Measurements from ENCODE around the gene CAMK1D. TPM values are rescaled to one million over a fixed set of nuclear protein-coding genes. Genes with fewer than 3 reads are reported as not detected.

Gene CAMK1D
- polyA plus RNA-seq, 2 of the 4 experiments (the other 2 are of a cell fraction): 6.6 to 12.5 TPM

GRCh38 chr10:12657489-12657888, 308.1 kb downstream of the CAMK1D start:
- no peak overlapping the region for H3K27ac ChIP-seq
- TF ChIP-seq NR3C1 (IDR thresholded peaks at IDR 0.05) (no peak), TP53 (CRISPR knock-in tag; IDR thresholded peaks at IDR 0.05) (no peak), SREBF2 (IDR thresholded peaks at IDR 0.05) (no peak), POLR2AphosphoS2 (conservative IDR thresholded peaks at IDR 0.05; ENCODE audit: low read length) (no peak), CTCF (IDR thresholded peaks at IDR 0.05) (no peak), BCL3 (IDR thresholded peaks at IDR 0.05) (no peak), MAX (IDR thresholded peaks at IDR 0.05) (no peak), CEBPB (IDR thresholded peaks at IDR 0.05) (no peak), EP300 (IDR thresholded peaks at IDR 0.05) (no peak), HOXB5 (CRISPR knock-in tag; IDR thresholded peaks at IDR 0.05) (no peak), ESRRA (IDR thresholded peaks at IDR 0.05; ENCODE audit: borderline replicate concordance, low read length) (no peak), MAFK (IDR thresholded peaks at IDR 0.05; ENCODE audit: partially characterized antibody) (no peak), ELK1 (IDR thresholded peaks at IDR 0.05; ENCODE audit: low read depth, low read length) (no peak), CBX8 (IDR thresholded peaks at IDR 0.05) (no peak)
- TF ChIP-seq, protein P1, sequence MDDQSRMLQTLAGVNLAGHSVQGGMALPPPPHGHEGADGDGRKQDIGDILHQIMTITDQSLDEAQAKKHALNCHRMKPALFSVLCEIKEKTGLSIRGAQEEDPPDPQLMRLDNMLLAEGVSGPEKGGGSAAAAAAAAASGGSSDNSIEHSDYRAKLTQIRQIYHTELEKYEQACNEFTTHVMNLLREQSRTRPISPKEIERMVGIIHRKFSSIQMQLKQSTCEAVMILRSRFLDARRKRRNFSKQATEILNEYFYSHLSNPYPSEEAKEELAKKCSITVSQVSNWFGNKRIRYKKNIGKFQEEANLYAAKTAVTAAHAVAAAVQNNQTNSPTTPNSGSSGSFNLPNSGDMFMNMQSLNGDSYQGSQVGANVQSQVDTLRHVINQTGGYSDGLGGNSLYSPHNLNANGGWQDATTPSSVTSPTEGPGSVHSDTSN (IDR thresholded peaks at IDR 0.05): no peak
- WGBS (ENCODE audit: missing lambda C conversion rate): 66% methylated on average over 2 of the region's 2 CpGs
- no peaks in the 10 kb centered on the region for H3K4me1 ChIP-seq
- ATAC-seq: no peak
- peaks cover 15% of the 10 kb centered on the region for H3K9me3 ChIP-seq
- ChIA-PET POLR2A (no interaction called here), CTCF (interaction anchor here (0.7 to 2.8 kb wide), 9 partner anchors 8 to 394 kb away, joined by 3 to 16 read pairs (median 7); no protein-coding TSS in a partner anchor)
- H3K4me3 ChIP-seq: no peak overlapping the region
- DNase-seq (ENCODE audit: low read depth in 1 of 2, low spot score in 1 of 2): no peak
- FAIRE-seq: no peak
- H3K4me2 ChIP-seq: no peak overlapping the region

- Histone ChIP-seq H3K4me2 (no peak overlapping the region), H3K27ac (0 out of 6 replicates have a peak overlapping the region, but pooled peaks of 1 of the 2 experiments have one; percentile 27), H3K4me1 (peaks cover 3% of the 10 kb centered on the region), H3K9me3 (peaks cover 15% of the 10 kb centered on the region), H3K4me3 (no peak overlapping the region)
- FAIRE-seq (no peak), DNase-seq (ENCODE audit: low read depth in 1 of 2, low spot score in 1 of 2) (no peak), ATAC-seq (no peak)
- ChIA-PET POLR2A (no interaction called here), CTCF (interaction anchor here (0.7 kb wide), 1 partner anchor 51 kb away, joined by 3 read pairs; no protein-coding TSS in a partner anchor)
- TF ChIP-seq EP300 (IDR thresholded peaks at IDR 0.05) (no peak), PHF8 (IDR thresholded peaks at IDR 0.05; ENCODE audit: borderline replicate concordance, low read depth) (no peak), EHF (CRISPR knock-in tag; IDR thresholded peaks at IDR 0.05) (no peak)
- TF ChIP-seq, protein P2, sequence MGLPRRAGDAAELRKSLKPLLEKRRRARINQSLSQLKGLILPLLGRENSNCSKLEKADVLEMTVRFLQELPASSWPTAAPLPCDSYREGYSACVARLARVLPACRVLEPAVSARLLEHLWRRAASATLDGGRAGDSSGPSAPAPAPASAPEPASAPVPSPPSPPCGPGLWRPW (IDR thresholded peaks at IDR 0.05): no peak
- 94% methylated on average over 6 of the region's 6 CpGs for WGBS (ENCODE audit: missing lambda C conversion rate)
These were observed 309.2 kb downstream of the CAMK1D start for GRCh38 chr10:12658526-12658925.

- 95% methylated on average over 11 of the region's 11 CpGs for WGBS (ENCODE audit: missing lambda C conversion rate)
These were observed 310.4 kb downstream of the CAMK1D start for GRCh38 chr10:12659706-12660105.

More at GRCh38 chr10:12659706-12660105, 310.4 kb downstream of the CAMK1D start:
- TF ChIP-seq JUN (IDR thresholded peaks at IDR 0.05): no peak
- no peak for TF ChIP-seq NR3C1 (IDR thresholded peaks at IDR 0.05)
- no peak for TF ChIP-seq TFCP2L1 (CRISPR knock-in tag; IDR thresholded peaks at IDR 0.05)
- TF ChIP-seq RARB (CRISPR knock-in tag; IDR thresholded peaks at IDR 0.05): no peak
- no peak for TF ChIP-seq CHD4 (IDR thresholded peaks at IDR 0.05; ENCODE audit: borderline replicate concordance)
- TF ChIP-seq NFE2L2 (conservative IDR thresholded peaks at IDR 0.05; ENCODE audit: low read length): no peak
- TF ChIP-seq HEYL (CRISPR knock-in tag; IDR thresholded peaks at IDR 0.05): no peak
- TF ChIP-seq, protein P2 (IDR thresholded peaks at IDR 0.05): no peak
- no peak for TF ChIP-seq KDM1A (IDR thresholded peaks at IDR 0.05; ENCODE audit: low read depth)
- no peak for TF ChIP-seq CEBPB (IDR thresholded peaks at IDR 0.05)
- TF ChIP-seq FOSB (CRISPR knock-in tag; IDR thresholded peaks at IDR 0.05): no peak
- no peak for TF ChIP-seq CBX8 (IDR thresholded peaks at IDR 0.05)
- no peak overlapping the region for H3K27ac ChIP-seq
- ATAC-seq (no peak), DNase-seq (ENCODE audit: low read depth in 1 of 2, low spot score in 1 of 2) (no peak), FAIRE-seq (no peak)
- peaks cover 13% of the 10 kb centered on the region for H3K4me1 ChIP-seq
- ChIA-PET CTCF (no interaction called here), POLR2A (no interaction called here)
- H3K9me3 ChIP-seq: peaks cover 9% of the 10 kb centered on the region
- H3K4me3 ChIP-seq: no peak overlapping the region
- H3K4me2 ChIP-seq: no peak overlapping the region
